Left ventricle myocardium inferior (tissue), 1 donor: Measurements from ENCODE around the gene RYR2. TPM values are rescaled to one million over a fixed set of nuclear protein-coding genes. Genes with fewer than 3 reads are reported as not detected.

ENCODE experiments used
- DNase-seq: peaks from one replicate; pipeline ENCODE4 v3.0.0-alpha.2; 2020
- H3K27ac ChIP-seq: fragments of 200-600 bp; replicated peaks from 2 replicates; pipeline ENCODE4 v1.8.0; 2021
- H3K27me3 ChIP-seq: fragments of 200-600 bp; 2 replicates; pipeline ENCODE4 v1.8.0; 2021; ENCODE audit warnings: low read depth
- H3K36me3 ChIP-seq: fragments of 200-600 bp; 2 replicates; pipeline ENCODE4 v1.8.0; 2021
- H3K4me1 ChIP-seq: fragments of 200-600 bp; 2 replicates; pipeline ENCODE4 v1.8.0; 2021
- H3K4me3 ChIP-seq: fragments of 200-600 bp; 2 replicates; pipeline ENCODE4 v1.8.0; 2021; ENCODE audit warnings: mild to moderate bottlenecking, moderate library complexity
- H3K9me3 ChIP-seq: fragments of 200-600 bp; replicated peaks from 2 replicates; pipeline ENCODE4 v1.8.0; 2021
- CTCF ChIP-seq: fragments of 200-600 bp; IDR thresholded peaks from 2 replicates; pipeline ENCODE4 v1.8.0; 2021; ENCODE audit warnings: antibody characterized with exemption, mild to moderate bottlenecking, borderline replicate concordance
- intact Hi-C: fragments of 100-400 bp; cut with micrococcal nuclease; formaldehyde crosslinking; loops from one replicate; pipeline ENCODE4 v1.11.0; 2022
- total RNA-seq: library from RNA; stranded (reverse); fragmentation: NEBNext Ultra II Directional; extraction: Animal tissue kit (Norgen Biotek cat#: 25700); gene quantifications from one replicate; pipeline ENCODE4 v1.2.1, GENCODE V29; 2021
- donor health status: DM: no; HTN: yes; CAD: no; lungs with severe emphysema.

Gene RYR2
- total RNA-seq, 1 donor from 2014 or later: 783 TPM

GRCh38 chr1:237093691-237094090 lies 51.7 kb downstream of the RYR2 start:
- Histone ChIP-seq H3K9me3 (no peaks in the 10 kb centered on the region), H3K4me1 (peaks cover 92% of the 10 kb centered on the region), H3K36me3 (no peaks in the 10 kb centered on the region), H3K27ac (peak overlapping the region; percentile 69), H3K27me3 (no peaks in the 10 kb centered on the region), H3K4me3 (peak overlapping the region; percentile 30)
- TF ChIP-seq CTCF: no peak
- DNase-seq: no peak
- intact Hi-C loops: no loop called here

DNA sequence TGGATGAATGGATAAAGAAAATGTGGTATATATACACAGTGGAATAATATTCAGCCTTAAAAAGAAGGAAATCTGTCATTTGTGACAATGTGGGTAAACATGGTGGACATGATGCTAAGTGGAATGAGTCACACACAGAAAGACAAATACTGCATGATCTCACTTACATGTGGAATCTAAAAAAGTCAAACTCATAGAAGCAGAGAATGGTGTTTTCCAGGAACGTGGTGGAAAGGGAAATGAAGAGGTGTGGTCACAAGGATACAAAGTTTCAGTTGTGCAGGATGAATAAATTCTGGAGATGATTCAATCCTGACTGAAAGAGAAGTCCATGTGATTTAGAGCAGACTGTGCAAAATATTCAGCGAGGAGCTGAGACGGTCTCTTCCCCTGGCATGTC lies 56.6 kb downstream of the RYR2 start:
- no peak for DNase-seq
- no peak for TF ChIP-seq CTCF
- Histone ChIP-seq H3K4me1 (peaks cover 92% of the 10 kb centered on the region), H3K9me3 (no peaks in the 10 kb centered on the region), H3K36me3 (no peaks in the 10 kb centered on the region), H3K27me3 (no peaks in the 10 kb centered on the region), H3K27ac (peak overlapping the region; percentile 16), H3K4me3 (no peak overlapping the region)
- intact Hi-C loops: no loop called here

DNA sequence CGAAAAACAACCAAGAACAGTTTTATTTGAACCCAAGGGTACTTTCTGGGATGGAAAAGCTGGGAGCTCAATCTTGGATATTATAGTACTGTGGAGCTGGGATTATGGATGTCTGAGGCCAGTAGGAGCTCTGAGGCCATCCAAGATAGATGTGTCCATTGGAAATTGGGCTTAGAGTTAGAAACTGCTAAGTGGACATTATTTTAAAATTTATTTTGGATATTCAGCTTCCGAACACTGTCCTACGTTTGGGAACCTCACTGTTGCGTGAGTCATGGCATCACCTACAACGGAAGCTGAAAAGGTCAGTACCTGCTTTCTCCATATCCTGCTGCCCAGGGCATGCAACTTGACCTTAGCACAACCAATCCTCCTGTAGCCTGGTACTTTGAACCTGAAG lies 61.0 kb downstream of the RYR2 start:
- Histone ChIP-seq H3K4me1 (peaks cover 94% of the 10 kb centered on the region), H3K27ac (peak overlapping the region; percentile 50), H3K27me3 (no peaks in the 10 kb centered on the region), H3K36me3 (peaks cover 11% of the 10 kb centered on the region), H3K9me3 (no peaks in the 10 kb centered on the region), H3K4me3 (no peak overlapping the region)
- DNase-seq: no peak
- intact Hi-C loops: no loop called here
- no peak for TF ChIP-seq CTCF

GRCh38 chr1:237104096-237104495 lies 62.1 kb downstream of the RYR2 start:
- DNase-seq: no peak
- Histone ChIP-seq H3K4me3 (peak overlapping the region; percentile 41), H3K4me1 (peaks cover 97% of the 10 kb centered on the region), H3K36me3 (peaks cover 11% of the 10 kb centered on the region), H3K27ac (peak overlapping the region; percentile 50), H3K27me3 (no peaks in the 10 kb centered on the region), H3K9me3 (no peaks in the 10 kb centered on the region)
- intact Hi-C loops: no loop called here
- TF ChIP-seq CTCF: no peak

DNA sequence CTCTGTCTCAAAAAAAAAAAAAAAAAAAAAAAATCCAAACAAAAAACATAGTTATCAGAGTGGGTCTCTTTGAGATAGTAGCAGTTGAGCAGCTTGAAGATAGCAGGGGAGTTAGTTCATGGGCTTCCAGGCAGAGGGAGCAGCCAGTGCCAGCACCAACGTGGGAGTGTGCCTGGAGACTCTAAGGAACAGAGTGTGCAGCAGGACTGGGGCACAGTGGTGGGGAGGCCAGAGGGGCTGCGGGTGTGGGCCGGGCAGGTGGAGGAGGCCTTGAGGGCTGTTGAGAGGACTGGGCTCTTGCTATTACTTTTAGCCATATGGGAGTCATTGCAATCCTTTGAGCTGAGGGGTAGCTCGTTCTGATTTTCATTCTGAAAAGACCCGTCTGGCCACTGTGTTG lies 63.8 kb downstream of the RYR2 start:
- H3K27ac ChIP-seq: peak overlapping the region; percentile 50
- H3K4me1 ChIP-seq: peaks cover 91% of the 10 kb centered on the region
- no peaks in the 10 kb centered on the region for H3K9me3 ChIP-seq
- DNase-seq: no peak
- H3K4me3 ChIP-seq: peak overlapping the region; percentile 41
- no peak for TF ChIP-seq CTCF
- peaks cover 11% of the 10 kb centered on the region for H3K36me3 ChIP-seq
- H3K27me3 ChIP-seq: no peaks in the 10 kb centered on the region
- intact Hi-C loops: no loop called here
